NCI-H524 (cell line): ENCODE measurements around the gene ZSCAN22.

Experiments
- DNase-seq, 2 experiments: peaks; one replicate each; lab custom pipeline; 2025; lab: John Stamatoyannopoulos, UW

Gene ZSCAN22

GRCh38 chr19:58351990-58352755, 25.4 kb downstream of the ZSCAN22 start:
- DNase-seq = no peak

- no peak for DNase-seq
These were observed 26.2 kb downstream of the ZSCAN22 start, which contains the start of gene A1BG for GRCh38 chr19:58352760-58353671. A1BG (minus strand) TSS chr19:58353492; CDS start chr19:58353437, 55 bp downstream.

GRCh38 chr19:58353717-58354477, 27.1 kb downstream of the ZSCAN22 start:
- no peak for DNase-seq

GRCh38 chr19:58354478-58355030, 27.8 kb downstream of the ZSCAN22 start:
- DNase-seq = no peak

DNA sequence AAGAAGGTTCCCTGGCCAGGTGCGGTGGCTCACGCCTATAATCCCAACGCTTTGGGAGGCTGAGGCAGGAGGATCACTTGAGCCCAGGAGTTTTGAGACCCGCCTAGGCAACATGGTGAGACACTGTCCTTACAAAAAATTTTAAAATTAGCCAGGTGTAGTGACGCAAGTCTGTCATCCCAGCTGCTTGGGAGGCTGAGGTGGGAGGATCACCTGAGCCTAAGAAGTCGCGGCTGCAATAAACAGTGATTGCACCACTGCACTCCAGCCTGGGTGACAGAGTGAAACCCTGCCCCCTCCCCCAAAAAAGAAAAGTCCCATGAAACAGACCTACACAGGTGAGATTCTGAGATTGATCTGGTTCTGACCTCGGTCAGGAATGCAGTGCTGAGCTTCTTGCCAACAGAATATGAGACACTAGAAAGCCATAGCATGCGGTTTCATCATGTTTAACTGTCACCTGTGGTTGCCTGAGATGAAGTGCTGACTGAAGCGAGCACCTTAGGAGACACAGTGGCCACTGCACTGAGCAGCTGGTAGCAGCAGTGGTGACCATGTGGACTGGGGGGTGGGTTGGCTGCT, 28.5 kb downstream of the ZSCAN22 start:
- no peak for DNase-seq

GRCh38 chr19:58355908-58356765, 29.3 kb downstream of the ZSCAN22 start:
- peak in 1 of 2 experiments; percentile 14 for DNase-seq

DNA sequence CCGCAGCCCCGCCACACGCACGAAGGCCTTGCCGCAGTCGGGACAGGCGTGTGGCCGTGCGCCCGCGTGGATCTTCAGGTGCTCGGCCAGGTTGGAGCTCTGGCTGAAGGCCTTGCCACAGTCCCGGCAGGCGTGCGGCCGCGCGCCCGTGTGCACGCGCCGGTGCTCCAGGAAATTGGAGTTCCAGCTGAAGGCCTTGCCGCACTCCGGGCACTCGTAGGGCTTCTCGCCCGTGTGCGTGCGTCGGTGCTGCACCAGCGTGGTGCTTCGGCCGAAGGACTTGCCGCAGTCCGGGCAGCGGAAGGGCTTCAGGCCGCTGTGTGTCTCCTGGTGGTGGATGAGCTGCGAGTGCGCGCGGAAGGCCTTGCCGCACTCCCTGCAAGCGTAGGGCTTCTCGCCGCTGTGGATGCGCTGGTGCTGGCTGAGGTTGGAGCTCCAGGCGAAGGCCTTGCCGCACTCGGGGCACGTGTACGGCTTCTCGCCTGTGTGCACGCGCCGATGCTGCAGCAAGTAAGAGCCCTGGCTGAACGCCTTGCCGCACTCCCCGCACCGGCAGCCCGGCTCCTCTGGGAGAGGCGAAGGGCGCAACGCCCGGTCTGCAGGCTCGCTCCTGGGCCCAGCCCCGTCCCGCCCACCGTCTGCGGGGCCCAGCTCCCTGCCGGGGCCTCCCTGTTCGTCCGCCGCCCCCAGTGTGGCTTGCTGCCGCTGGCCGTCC, 30.1 kb downstream of the ZSCAN22 start:
- DNase-seq = no peak

DNA sequence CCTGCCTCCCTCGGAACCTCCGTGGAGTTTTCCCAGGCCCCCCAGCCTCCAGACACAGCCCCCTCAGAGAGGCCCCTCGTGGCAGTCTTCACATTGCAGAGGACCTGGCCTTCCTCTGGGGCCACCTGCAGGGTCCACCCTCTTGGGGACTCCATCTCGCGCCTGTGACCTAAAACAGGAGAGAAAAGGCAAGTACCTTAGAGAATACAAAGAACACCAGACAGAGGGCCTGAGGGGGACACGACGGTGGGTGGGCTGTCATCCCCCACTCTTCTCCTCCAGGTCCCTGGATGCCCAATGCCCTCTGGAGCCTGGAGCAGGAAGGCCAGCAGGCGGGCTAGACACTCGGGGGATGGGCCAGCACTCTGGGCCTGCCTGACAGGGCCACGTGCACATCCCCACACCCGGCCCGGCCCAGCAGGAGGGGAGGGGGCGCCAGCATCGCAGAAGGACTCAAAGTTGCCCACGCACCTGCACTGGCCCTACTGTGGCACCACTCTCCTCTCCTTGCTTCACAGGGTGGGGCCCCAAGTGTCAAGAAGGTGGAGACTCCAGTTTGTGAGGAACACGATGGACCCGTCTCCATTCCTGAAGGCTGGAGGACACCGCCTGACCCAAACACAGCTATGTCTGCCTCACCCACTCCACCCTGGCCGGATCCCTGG, 30.8 kb downstream of the ZSCAN22 start:
- no peak for DNase-seq

- DNase-seq = peak; percentile 34 to 43
These were observed 35.1 kb downstream of the ZSCAN22 start for GRCh38 chr19:58361900-58362271.

DNA sequence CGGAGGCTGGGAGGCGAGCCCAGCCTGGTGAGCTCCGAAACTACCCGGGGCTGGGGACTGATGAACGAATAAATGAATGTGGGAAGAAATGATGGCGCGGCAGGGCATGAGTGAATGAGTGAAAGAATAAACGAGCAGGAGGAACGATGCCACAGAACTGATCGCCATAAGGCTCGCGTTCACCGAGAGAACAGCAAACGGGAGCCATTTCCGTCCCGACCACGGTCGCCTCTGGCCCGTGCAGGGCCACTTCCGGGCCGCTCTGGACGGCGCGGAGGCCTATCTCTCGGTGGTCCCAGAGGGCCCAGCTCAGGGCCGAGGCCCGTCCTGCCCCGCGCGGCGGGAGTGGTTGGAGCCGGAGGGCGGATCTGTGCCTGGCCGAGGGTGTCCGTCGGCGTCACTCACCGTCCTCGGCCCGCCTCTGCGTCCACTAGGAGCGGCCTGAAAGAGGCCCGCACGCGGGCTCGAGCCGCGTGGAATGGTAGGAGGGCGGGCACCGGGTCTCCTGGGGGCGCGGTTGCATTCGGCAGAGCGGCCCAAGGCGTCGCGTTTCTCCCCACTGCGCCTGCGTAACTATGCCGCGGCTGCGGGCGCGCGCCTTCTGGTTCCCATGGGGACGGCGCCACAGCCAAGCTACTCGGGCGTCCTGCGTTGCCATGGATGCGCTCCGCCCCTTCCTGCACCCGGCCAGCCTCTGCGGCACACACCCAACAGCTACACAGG, 35.6 kb downstream of the ZSCAN22 start, which contains the start of gene ZNF497:
Gene ZNF497 (minus strand): TSS at position 480 of the 723 bp plus-strand sequence. CDS start 5,116 bp downstream, outside the sequence.
- DNase-seq = peak; percentile 95 to 97

DNA sequence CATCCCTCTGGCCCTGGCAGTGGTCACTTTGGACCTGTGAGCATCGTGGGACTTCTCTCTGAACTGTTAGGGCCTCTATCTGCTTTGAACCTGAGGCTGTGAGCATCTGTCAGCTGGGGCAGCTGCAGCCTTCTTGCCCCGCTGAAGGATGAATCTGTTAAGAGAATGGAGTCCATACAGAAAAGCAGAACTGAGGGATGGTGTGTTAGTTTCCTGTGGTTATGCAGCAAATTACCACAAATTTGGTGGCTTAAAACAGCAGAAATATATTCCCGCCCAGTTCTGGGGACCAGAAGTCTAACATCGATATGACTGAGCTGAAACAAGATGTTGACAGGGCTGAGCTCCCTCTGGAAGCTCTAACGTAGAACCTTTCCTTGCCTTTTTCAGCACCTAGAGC, 37.4 kb downstream of the ZSCAN22 start:
- no peak for DNase-seq

- no peak for DNase-seq
These were observed 40.0 kb downstream of the ZSCAN22 start for GRCh38 chr19:58366585-58367430.

DNA sequence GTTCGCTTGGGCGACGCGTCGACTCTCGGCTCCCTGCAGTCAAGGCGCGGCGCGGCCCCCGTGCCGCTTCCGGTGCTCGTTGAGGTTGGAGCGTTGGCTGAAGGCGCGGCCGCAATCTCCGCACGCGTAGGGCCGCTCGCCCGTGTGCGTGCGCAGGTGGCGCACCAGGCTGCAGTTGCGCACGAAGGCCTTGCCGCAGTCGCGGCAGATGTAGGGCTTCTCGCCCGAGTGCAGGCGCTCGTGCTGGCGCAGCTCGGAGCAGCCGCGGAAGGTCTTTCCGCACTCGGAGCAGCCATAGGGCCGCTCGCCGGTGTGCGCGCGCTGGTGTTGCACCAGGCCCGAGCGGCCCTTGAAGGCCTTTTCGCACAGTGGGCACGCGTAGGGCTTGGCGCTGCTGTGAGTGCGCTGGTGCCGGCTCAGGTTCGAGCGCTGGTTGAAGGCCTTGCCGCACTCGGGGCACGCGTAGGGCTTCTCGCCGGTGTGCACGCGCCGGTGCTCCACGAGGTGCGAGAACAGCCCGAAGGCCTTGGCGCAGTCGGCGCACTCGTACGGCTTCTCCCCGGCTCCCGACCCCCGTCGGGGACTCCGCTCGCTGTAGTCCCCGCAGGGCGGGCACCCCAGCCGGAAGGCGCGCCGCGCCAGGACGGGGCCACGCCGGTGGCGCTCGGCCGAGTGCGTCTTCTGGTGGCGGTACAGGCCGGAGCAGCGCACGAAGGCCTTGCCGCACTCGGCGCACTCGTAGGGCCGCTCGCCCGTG, 41.1 kb downstream of the ZSCAN22 start:
- DNase-seq = no peak

DNA sequence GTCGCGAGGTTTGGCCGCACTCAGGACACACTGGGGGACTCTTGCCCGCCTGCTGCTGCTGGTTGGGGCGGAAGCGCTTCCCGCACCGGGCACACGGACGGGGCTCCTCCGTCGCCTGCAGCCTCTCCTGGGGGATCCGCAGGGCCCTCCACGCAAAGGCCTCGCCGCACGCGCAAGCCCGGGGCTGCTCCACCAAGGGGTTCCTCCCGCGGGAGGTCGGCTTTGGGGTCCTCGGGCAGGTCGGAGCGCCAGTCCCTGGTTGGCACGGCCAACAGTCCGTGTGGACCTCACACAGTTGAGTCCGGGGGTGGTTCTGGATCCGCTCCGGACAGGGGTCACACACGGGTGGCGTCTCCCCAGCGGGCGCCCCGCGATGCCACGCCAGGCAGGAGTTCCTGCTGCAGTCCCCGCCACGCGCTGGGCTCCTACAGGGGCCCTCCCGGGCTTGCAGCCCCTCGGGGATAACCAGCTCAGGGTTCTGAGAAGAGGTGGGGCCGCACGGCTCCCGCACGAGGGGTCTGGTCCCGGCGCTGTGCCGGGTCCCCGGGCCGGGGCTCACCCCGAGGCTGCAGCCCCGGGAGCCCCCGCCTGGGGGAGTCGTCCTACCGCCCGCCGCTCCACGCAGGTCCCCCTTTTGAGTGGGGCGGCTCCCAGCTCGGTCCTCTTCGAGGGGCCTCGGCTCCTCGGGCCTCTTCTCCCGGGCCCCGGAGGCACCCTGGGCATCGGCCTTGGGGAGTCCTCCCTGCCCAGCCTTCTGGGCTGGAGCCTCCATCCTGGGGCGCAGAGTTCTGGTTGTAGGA, 42.0 kb downstream of the ZSCAN22 start:
- no peak for DNase-seq

DNA sequence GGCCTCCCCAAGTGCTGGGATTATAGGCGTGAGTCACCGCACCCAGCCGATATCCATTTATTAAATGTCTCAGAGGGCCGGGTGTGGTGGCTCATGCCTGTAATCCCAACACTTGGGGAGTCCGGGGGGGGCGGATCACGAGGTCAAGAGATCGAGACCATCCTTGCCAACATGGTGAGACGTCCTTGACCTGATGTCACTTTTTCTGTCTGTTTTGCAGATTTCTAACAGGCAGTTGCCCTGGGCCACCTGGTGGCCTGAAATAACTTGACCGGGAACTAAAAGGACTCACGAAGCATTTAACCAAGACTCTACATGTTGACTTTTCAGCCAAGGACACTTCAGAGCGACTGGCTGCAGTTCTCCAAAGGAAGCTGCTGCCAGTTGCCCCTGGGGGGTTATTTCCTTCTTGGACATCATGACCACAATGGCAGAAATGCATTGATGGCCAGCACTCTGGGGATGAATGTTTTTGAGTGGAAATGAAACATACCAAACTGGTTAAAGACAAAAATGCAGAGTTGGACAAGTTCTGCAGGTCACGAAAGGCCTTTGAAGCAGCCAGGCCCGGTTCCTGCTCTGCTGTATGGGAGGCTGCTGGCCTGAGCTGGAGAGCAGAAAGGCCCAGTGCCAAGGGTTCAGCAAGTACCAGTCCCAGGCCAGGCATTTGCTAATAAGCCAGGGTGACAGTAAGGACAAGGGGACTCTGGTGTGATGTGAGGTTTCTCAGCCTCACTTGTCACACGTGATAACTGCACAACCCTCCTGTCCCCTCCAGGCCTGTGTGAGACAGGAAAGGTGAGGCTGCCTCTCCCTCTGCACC, 45.7 kb downstream of the ZSCAN22 start:
- no peak for DNase-seq
